Panc1 (cell line): ENCODE results near the gene APCS. TPM values are rescaled to one million over a fixed set of nuclear protein-coding genes. Genes with fewer than 3 reads are reported as not detected.

ENCODE experiments used
- ATAC-seq: fragments of 200-7000 bp; cut with Tn5 transposase; 2 replicates; pipeline ENCODE4 v1.9.1; 2020; ENCODE audit warnings: mild to moderate bottlenecking, moderate library complexity
- BruUV-seq: library from RNA; stranded (reverse); fragments of 400-500 nt; replicated peaks from 2 replicates; lab custom pipeline; 2021; lab: Mats Ljungman, UMichigan
- CTCF ChIA-PET: fragments of 300-600 bp; sonication (Branson Sonifier 250); formaldehyde crosslinking; loops from one replicate; lab custom pipeline; 2022; ENCODE audit warnings: antibody characterized with exemption; lab: Charles Lee
- POLR2A ChIA-PET: fragments of 300-600 bp; sonication (Branson Sonifier 250); formaldehyde crosslinking; loops from one replicate; lab custom pipeline; 2022; ENCODE audit warnings: antibody characterized with exemption; lab: Charles Lee
- DNase-seq: peaks from one replicate; pipeline ENCODE4 v3.0.0-alpha.2; 2010; ENCODE audit warnings: low read depth, low spot score
- H3K27ac ChIP-seq: 2 replicates; pipeline ENCODE4 v1.5.1; 2011; ENCODE audit warnings: mild to moderate bottlenecking, low read length, inconsistent platforms
- H3K27me3 ChIP-seq: fragments of 200-500 bp; sonication (Bioruptor generic); 2 replicates; pipeline ENCODE4 v1.6.0; 2014; ENCODE audit warnings: low read length, inconsistent platforms; ENCODE audit not compliant: control insufficient read depth, insufficient read depth
- H3K36me3 ChIP-seq: fragments of 200-500 bp; sonication (Bioruptor generic); 2 replicates; pipeline ENCODE4 v1.5.1; 2014; ENCODE audit warnings: inconsistent platforms, mild to moderate bottlenecking, low read length, moderate library complexity; ENCODE audit not compliant: control insufficient read depth, insufficient read depth
- H3K4me1 ChIP-seq: 2 replicates; pipeline ENCODE4 v1.5.1; 2011; ENCODE audit warnings: inconsistent platforms, mild to moderate bottlenecking, low read length, moderate library complexity; ENCODE audit not compliant: control insufficient read depth, insufficient read depth
- H3K4me3 ChIP-seq, 2 experiments: 2 replicates each; pipeline ENCODE4 v1.5.1; 2011 to 2012; ENCODE audit warnings: low read depth in 2 of 2, low read length in 2 of 2, mild to moderate bottlenecking in 2 of 2, inconsistent platforms in 1 of 2, moderate library complexity in 1 of 2
- H3K9me3 ChIP-seq: fragments of 200-500 bp; sonication (Bioruptor generic); 2 replicates; pipeline ENCODE4 v1.5.1; 2014; ENCODE audit warnings: low read depth, mild to moderate bottlenecking, inconsistent platforms, low read length, moderate library complexity; ENCODE audit not compliant: control insufficient read depth, insufficient read depth
- CTCF ChIP-seq: fragments of 450-650 bp; IDR thresholded peaks from 2 replicates; pipeline ENCODE4 v1.5.1; 2017; ENCODE audit warnings: mild to moderate bottlenecking
- POLR2AphosphoS5 ChIP-seq: IDR thresholded peaks from 2 replicates; pipeline ENCODE4 v1.6.1; 2012; ENCODE audit warnings: mild to moderate bottlenecking, low read depth, low read length, moderate library complexity
- REST ChIP-seq, 2 experiments: IDR thresholded peaks; 2 replicates each; pipeline ENCODE4 v1.6.1; 2011 to 2012; ENCODE audit warnings: low read depth in 2 of 2, control low read depth in 1 of 2, low read length in 1 of 2, mild to moderate bottlenecking in 1 of 2, moderate library complexity in 1 of 2; ENCODE audit not compliant: insufficient read depth in 1 of 2
- SIN3A ChIP-seq: IDR thresholded peaks from 2 replicates; pipeline ENCODE4 v1.6.1; 2012; ENCODE audit warnings: low read depth, mild to moderate bottlenecking, low read length, moderate library complexity, borderline replicate concordance; ENCODE audit not compliant: insufficient read depth
- TCF7L2 ChIP-seq: IDR thresholded peaks from 2 replicates; pipeline ENCODE4 v1.6.1; 2011; ENCODE audit warnings: mild to moderate bottlenecking, low read depth, low read length, inconsistent platforms
- in situ Hi-C: cut with HindIII; loops from 2 replicates; pipeline ENCODE4 v1.10.0; 2016; ENCODE audit warnings: low sequenced_read_pairs, low pct_unique_long_range_greater_than_20kb
- intact Hi-C: fragments of 100-400 bp; cut with micrococcal nuclease; formaldehyde crosslinking; loops from one replicate; pipeline ENCODE4 v1.10.0; 2022; ENCODE audit not compliant: unreplicated experiment
- total RNA-seq: library from RNA; stranded (reverse); gene quantifications from one replicate; pipeline ENCODE4 v1.2.1, GENCODE V29; 2021; ENCODE audit not compliant: unreplicated experiment

The APCS gene
- total RNA-seq, 1 experiment from 2014 or later, result 0.33 TPM

- TF ChIP-seq SIN3A, result no peak
- no peak for TF ChIP-seq POLR2AphosphoS5
- no peak for TF ChIP-seq TCF7L2
- TF ChIP-seq CTCF, result no peak
- no peak for TF ChIP-seq REST (IDR thresholded peaks at IDR 0.05; ENCODE audit: insufficient read depth in 1 of 2, low read depth in 2 of 2, low read length in 1 of 2)
- POLR2A ChIA-PET, result no interaction called here
- BruUV-seq, result no TSS peak
- no peak for DNase-seq
- in situ Hi-C loops (no loop called here), intact Hi-C loops (no loop called here)
- Histone ChIP-seq H3K36me3 (no peaks in the 10 kb centered on the region), H3K27ac (no peak overlapping the region), H3K4me1 (no peaks in the 10 kb centered on the region), H3K4me3 (no peak overlapping the region), H3K9me3 (no peaks in the 10 kb centered on the region), H3K27me3 (no peaks in the 10 kb centered on the region)
- no peak for ATAC-seq
- CTCF ChIA-PET, result no interaction called here
Observed at GRCh38 chr1:159584536-159584935, 3.1 kb upstream of the APCS start.

- DNase-seq (no peak), ATAC-seq (no peak)
- H3K4me1 ChIP-seq, result no peaks in the 10 kb centered on the region
- intact Hi-C loops (no loop called here), in situ Hi-C loops (no loop called here)
- no peaks in the 10 kb centered on the region for H3K9me3 ChIP-seq
- TF ChIP-seq TCF7L2 (no peak), REST (IDR thresholded peaks at IDR 0.05; ENCODE audit: insufficient read depth in 1 of 2, low read depth in 2 of 2, low read length in 1 of 2) (no peak), POLR2AphosphoS5 (no peak), SIN3A (no peak), CTCF (no peak)
- ChIA-PET POLR2A (no interaction called here), CTCF (no interaction called here)
- H3K36me3 ChIP-seq, result no peaks in the 10 kb centered on the region
- H3K4me3 ChIP-seq, result no peak overlapping the region
- BruUV-seq, result no TSS peak
- H3K27ac ChIP-seq, result no peak overlapping the region
- no peaks in the 10 kb centered on the region for H3K27me3 ChIP-seq
Observed at GRCh38 chr1:159591981-159592380, 4.4 kb downstream of the APCS start.
